SJSA1 (cell line): Measurements from ENCODE around the gene UMPS. TPM values are rescaled to one million over a fixed set of nuclear protein-coding genes. Genes with fewer than 3 reads are reported as not detected.
"Not testable (repeated sequence)": the region's sequence is repeated elsewhere in the genome, so short reads cannot be mapped to it uniquely, and the experiment has no call there.

Experiments used
- DNase-seq, 2 experiments: peaks; one replicate each; pipeline ENCODE4 v3.0.0-alpha.2; 2015 to 2020; ENCODE audit warnings: low spot score in 2 of 2, low read depth in 1 of 2
- H3K27ac ChIP-seq: fragments of 250-450 bp; sonication (Bioruptor Pico); 2 replicates; pipeline ENCODE4 v1.5.1; 2020; ENCODE audit warnings: mild to moderate bottlenecking, moderate library complexity
- H3K27me3 ChIP-seq: fragments of 250-450 bp; sonication (Bioruptor Pico); replicated peaks from 2 replicates; pipeline ENCODE4 v1.5.1; 2020; ENCODE audit warnings: mild to moderate bottlenecking, moderate library complexity
- H3K36me3 ChIP-seq: fragments of 250-450 bp; sonication (Bioruptor Pico); 2 replicates; pipeline ENCODE4 v1.5.1; 2020; ENCODE audit warnings: mild to moderate bottlenecking
- H3K4me1 ChIP-seq: fragments of 250-450 bp; sonication (Bioruptor Pico); replicated peaks from 2 replicates; pipeline ENCODE4 v1.6.1; 2021; ENCODE audit warnings: mild to moderate bottlenecking
- H3K4me3 ChIP-seq: fragments of 250-450 bp; sonication (Bioruptor Pico); 2 replicates; pipeline ENCODE4 v1.5.1; 2020; ENCODE audit warnings: mild to moderate bottlenecking
- H3K9me3 ChIP-seq: fragments of 250-450 bp; sonication (Bioruptor Pico); replicated peaks from 2 replicates; pipeline ENCODE4 v1.5.1; 2020; ENCODE audit warnings: mild to moderate bottlenecking
- total RNA-seq: library from RNA; depleted of rRNA; stranded (reverse); fragments of >200 nt; shearing (Covaris generic); gene quantifications from 2 replicates; pipeline ENCODE4 v1.2.3, GENCODE V29; 2014

The UMPS gene
- total RNA-seq, 1 experiment from 2014 or later, result 31.8 TPM

DNA sequence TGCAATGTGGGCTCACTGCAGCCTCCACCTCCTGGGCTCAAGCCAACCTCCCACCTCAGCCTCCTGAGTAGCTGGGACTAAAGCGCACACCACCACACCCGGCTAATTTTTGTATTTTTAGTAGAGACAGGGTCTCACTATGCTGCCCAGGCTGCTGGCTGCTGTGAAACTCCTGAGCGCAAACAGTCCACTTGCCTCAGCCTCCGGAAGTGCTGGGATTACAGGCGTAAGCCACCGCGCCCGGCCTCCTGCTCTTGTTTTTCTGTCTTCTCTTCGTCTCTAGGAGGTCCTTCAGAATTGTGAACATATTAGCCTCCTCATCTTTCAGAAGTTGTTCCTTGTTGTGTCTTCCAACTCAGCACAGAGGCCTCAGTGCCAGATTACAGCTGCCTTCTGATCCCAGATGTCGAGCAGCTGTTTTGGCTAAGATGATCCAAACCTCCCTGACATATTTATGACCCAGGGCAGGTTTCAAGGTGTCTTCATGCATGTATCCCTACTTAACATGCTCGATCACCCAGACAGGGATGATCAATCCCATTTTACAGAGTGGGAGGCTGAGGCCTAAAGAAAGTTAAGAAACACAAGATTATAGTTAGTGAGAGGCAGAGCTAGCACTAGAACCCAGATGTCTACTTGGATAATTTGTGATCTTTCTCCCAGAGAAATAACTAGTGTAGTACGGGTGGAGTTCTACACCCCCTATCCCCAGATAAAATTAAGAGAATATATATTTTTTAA is 32.1 kb upstream of the UMPS start:
- Histone ChIP-seq H3K27me3 (no peaks in the 10 kb centered on the region), H3K4me3 (no peak overlapping the region), H3K9me3 (no peaks in the 10 kb centered on the region), H3K36me3 (no peaks in the 10 kb centered on the region), H3K4me1 (peaks cover 26% of the 10 kb centered on the region), H3K27ac (no peak overlapping the region)
- no peak for DNase-seq

DNA sequence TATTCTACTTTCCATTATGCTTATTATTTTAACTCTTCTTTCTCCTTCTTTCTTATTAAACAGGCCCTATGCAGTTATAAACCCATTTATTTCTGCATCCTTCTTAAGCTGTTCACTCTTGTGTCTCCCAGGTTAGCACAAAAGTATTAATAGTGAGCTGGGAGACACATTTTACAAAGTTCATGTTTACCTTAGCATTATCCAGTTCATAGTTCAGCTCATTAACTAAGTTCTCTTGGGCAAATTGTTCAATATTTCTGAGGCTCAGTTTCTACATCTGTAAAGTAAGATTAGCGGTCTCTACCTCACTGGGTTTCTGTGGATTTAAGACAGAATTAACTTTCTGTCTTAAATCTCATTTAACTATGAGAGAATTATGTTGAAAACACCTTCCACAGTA is 31.2 kb upstream of the UMPS start:
- peaks cover 26% of the 10 kb centered on the region for H3K4me1 ChIP-seq
- H3K27me3 ChIP-seq, result no peaks in the 10 kb centered on the region
- H3K36me3 ChIP-seq, result no peaks in the 10 kb centered on the region
- no peak overlapping the region for H3K27ac ChIP-seq
- no peaks in the 10 kb centered on the region for H3K9me3 ChIP-seq
- H3K4me3 ChIP-seq, result no peak overlapping the region
- no peak for DNase-seq

DNA sequence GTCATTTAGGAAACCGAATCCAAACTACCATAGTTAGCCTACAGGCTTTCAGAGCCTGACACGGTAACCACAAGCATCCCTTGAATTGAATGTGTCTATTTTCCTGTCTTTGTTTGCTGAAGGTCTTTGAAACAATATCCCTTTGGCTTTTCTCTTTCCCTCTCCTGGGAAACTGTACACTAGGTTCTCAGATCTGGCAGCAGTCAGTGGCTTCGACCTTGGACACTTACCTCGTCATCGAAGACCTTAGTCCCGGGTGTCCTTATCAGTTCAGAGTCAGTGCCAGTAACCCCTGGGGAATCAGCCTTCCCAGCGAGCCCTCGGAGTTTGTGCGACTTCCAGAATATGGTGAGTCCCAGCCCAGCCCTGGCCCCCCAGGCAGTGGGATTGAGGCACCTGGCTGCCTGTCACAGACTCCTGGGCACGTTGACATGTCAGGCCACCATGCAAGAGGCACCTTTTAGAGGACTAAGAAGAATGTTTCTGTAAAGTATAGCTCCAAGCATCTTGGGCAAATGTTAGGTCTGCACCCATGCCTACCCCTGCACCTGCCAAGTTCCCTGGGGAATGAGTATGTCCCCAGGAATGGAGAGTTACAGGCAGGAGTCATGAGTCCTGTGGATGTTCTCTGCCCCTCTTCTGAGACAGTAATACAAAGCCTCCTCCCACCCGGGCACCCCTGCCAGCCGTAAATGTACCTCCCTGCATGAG is 30.4 kb upstream of the UMPS start:
- Histone ChIP-seq H3K27me3 (no peaks in the 10 kb centered on the region), H3K4me1 (peaks cover 26% of the 10 kb centered on the region), H3K9me3 (no peaks in the 10 kb centered on the region), H3K4me3 (no peak overlapping the region), H3K36me3 (no peaks in the 10 kb centered on the region), H3K27ac (no peak overlapping the region)
- peak in 1 of 2 experiments; percentile 11 for DNase-seq

DNA sequence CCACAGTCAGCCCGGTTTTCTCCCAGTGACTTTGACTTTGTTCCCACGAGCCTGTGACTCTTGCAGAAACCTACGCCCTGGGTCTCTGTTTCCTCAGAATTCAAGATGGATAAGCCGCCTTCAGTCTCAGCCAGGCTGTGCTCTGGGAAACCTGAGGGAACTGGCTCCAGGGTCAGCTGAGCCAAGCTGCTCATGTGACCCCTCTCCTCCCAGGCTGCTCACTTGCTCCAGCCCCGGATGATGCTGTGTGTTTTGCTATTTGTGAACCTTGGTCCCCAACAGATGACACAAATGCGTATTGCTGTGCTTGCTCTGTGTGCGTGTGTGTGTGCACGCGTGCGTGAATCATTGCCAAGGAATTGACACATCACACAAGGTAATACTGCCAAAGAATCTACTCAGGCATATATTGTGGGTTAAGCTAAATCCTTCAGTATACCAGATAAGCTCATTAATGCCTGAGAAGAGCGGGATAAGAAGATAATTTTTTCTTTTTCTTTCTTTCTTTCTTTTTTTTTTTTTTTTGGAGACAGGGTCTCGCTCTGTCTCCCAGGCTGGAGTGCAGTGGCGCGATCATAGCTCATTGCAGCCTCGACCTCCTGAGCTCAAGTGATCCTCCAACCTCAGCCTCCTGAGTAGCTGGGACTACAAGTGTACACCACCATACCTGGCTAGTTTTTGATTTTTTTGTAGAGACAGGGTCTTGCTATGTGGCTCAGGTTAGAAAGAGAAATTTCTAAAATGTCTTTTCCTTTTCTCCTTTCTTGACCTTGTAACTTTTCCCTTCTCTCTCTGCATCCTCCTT is 29.2 kb upstream of the UMPS start:
- Histone ChIP-seq H3K27me3 (no peaks in the 10 kb centered on the region), H3K9me3 (no peaks in the 10 kb centered on the region), H3K4me1 (peaks cover 26% of the 10 kb centered on the region), H3K4me3 (no peak overlapping the region), H3K36me3 (no peaks in the 10 kb centered on the region), H3K27ac (peak overlapping the region; percentile 87)
- peak in 1 of 2 experiments; percentile 6 for DNase-seq

DNA sequence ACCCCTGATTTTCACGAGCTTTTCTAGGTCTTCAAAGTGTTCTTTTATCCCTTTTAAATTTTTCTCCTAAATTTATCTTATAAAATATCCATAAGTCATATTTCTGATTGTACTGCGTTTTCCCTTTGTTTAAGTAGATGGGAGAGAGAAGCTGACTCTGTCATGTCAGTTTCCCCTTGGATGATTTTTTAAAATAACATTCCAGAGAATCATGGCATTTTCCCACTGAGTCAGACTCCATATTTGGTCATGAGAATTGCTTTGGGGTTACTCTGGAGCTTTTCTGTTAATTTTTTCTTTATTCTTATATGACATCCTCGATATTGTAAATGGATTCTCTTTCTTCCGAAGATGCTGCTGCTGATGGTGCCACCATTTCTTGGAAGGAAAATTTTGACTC is 28.6 kb upstream of the UMPS start:
- H3K27ac ChIP-seq, result peak overlapping the region; percentile 87
- peak overlapping the region; percentile 30 for H3K4me3 ChIP-seq
- peak in 1 of 2 experiments; percentile 81 for DNase-seq

DNA sequence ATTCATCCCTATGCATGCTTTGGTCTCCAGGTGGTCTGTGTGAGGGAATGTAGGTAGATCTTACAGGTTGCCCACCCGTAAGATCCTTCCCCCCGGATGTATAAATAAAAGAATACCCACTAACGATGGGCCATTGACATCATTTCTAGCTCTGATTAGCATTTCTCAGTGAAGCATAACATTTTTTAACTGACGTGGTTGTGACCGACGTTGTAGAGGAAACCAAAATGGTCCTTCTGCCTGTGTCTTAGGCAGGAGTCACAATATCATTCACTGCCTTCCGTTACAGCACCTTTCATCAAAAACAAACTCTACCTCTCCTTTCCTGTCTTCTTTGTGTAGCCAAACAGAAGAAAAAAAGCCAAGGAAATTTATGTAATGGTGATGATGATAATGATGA is 27.3 kb upstream of the UMPS start:
- DNase-seq, result no peak
- no peak overlapping the region for H3K4me3 ChIP-seq
- H3K4me1 ChIP-seq, result peaks cover 34% of the 10 kb centered on the region
- no peaks in the 10 kb centered on the region for H3K27me3 ChIP-seq
- no peaks in the 10 kb centered on the region for H3K36me3 ChIP-seq
- no peaks in the 10 kb centered on the region for H3K9me3 ChIP-seq
- H3K27ac ChIP-seq, result no peak overlapping the region

More for the DNA sequence above, 28.6 kb upstream of the UMPS start:
- peaks cover 26% of the 10 kb centered on the region for H3K4me1 ChIP-seq
- H3K36me3 ChIP-seq, result no peaks in the 10 kb centered on the region
- H3K27me3 ChIP-seq, result no peaks in the 10 kb centered on the region
- no peaks in the 10 kb centered on the region for H3K9me3 ChIP-seq

DNA sequence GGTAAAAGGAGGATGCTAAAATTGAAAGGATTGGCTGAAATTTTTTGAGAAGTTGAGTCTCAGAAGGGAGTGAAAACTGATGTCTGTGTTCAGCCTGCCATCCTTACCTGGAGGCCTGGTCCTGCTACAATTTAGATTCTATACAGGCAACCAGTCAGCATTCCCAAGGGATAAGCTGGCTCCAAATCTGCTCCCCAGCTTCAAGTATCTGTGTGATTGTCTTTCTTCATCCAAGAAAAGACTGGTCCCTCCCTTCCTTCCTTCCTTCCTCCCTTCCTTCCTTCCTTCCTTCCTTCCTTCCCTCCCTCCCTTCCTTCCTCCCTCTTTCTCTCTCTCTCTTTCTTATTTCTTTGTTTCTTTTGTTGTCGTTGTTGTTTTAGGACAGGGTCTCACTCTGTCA is 24.7 kb upstream of the UMPS start:
- peaks cover 22% of the 10 kb centered on the region for H3K4me1 ChIP-seq
- H3K9me3 ChIP-seq, result no peaks in the 10 kb centered on the region
- no peak overlapping the region for H3K4me3 ChIP-seq
- DNase-seq, result no peak
- H3K36me3 ChIP-seq, result no peaks in the 10 kb centered on the region
- H3K27me3 ChIP-seq, result no peaks in the 10 kb centered on the region
- H3K27ac ChIP-seq, result no peak overlapping the region

DNA sequence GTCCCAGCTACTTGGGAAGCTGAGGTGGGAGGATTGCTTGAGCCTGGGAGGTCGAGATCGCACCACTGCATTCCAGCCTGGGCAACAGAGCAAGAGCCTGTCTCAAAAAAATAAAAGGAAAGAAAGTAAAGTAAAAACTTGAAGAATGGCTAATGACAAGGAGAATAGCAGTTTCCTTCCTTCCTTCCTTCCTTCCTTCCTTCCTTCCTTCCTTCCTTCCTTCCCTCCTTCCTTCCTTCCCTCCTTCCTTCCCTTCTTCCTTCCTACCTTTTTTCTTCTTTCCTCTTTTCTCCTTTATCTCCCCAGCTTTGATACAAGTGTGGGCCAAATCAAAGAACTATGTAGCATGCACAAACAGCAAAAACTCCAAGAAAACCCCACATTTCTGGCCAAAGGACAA is 23.0 kb upstream of the UMPS start:
- H3K36me3 ChIP-seq, H3K9me3 ChIP-seq, DNase-seq, H3K27me3 ChIP-seq, H3K4me3 ChIP-seq: not testable (repeated sequence)
- peaks cover 11% of the 10 kb centered on the region for H3K4me1 ChIP-seq
- H3K27ac ChIP-seq, result peak overlapping the region; percentile 15; the same call in 1 of the 2 replicates

DNA sequence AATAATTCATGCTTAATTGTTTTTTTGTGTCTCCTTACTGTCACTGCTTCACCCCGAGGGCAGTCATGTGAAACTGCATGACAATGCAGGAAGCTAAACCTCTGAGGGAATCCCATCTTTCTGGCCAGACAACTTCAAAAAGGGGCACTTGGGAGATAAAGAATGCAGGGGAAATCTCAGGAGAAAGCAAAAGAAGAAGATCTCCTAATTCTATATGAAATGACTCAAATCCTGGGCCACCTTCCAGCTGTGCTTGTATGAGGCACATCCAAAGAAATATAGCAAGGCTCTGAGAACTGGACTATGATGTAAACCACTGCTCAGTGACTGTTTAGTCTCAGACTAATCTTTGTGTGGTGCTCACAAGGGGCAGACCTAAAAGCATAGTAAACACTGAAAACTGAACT is 22.6 kb upstream of the UMPS start:
- Histone ChIP-seq H3K27ac (peak overlapping the region; percentile 15; the same call in 1 of the 2 replicates), H3K4me1 (peaks cover 8% of the 10 kb centered on the region), H3K36me3 (no peaks in the 10 kb centered on the region), H3K9me3 (no peaks in the 10 kb centered on the region), H3K27me3 (no peaks in the 10 kb centered on the region), H3K4me3 (no peak overlapping the region)
- DNase-seq, result peak; percentile 47 to 65

DNA sequence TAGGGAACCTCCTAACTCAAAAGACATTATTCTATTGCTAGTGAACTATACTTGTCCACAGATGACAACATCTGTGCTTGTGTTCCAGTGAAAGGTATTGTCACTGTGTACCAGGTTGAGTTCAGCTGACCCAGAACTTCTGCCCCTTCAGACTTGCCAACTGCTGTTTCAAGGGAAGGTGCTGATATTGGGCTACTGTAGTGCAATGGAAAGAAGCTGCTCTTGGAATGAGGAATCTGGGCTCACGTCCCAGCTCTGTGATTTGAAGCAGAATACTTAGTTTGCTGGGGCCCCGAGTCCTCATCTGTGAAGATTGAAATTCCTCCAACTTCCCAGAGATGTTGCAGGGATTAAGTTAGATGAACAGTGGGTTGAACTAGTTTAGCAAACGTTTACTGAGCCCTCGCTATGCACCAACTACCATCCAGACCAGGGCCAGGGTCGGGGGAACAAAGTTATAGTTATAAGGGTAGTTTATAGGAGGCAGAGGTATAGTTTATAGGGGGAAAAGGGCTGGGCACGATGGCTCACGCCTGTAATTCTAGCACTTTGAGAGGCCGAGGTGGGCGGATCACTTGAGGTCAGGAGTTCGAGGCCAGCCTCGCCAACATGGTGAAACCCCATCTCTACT is 15.9 kb upstream of the UMPS start:
- no peak overlapping the region for H3K4me3 ChIP-seq
- H3K9me3 ChIP-seq, result no peaks in the 10 kb centered on the region
- H3K36me3 ChIP-seq, result peaks cover 22% of the 10 kb centered on the region
- H3K27me3 ChIP-seq, result no peaks in the 10 kb centered on the region
- H3K4me1 ChIP-seq, result no peaks in the 10 kb centered on the region
- H3K27ac ChIP-seq, result no peak overlapping the region
- DNase-seq, result no peak

DNA sequence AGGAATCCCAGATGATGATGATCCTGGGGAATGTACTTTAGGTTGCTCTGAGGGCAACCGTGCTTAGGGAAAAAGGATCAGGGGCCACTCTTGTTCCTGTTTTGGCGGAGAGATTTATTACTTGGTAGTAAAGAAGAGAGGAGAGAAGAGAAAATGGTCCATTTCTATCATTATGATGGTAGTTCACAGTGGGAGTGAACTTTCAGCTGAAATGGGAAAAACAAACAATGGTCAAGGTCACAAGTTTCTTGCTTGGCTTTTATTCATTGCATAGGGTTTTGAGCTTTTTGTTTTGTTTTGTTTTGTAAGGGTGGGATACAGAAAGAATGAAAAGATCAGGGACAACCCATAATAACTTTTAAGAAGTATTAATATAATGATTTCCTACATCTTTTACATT is 7.7 kb upstream of the UMPS start:
- H3K27ac ChIP-seq, result no peak overlapping the region

DNA sequence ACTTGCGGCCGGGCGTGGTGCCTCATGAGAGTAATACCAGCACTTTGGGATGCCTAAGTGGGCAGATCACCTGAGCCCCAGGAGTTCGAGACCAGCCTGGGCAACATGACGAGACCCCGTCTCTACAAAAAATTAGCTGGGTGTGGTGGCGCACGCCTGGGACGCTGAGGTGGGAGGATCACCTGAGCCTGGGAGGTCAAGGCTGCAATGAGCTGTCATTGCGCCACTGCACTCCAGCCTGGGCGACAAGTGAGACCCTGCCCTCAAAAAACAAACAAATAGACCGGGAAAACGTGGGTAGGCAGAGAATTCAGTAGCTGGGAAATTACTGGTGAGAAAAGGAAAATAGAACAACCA is 667 bp downstream of the UMPS start:
- Histone ChIP-seq H3K27me3 (no peaks in the 10 kb centered on the region), H3K27ac (peak overlapping the region; percentile 73), H3K4me3 (peak overlapping the region; percentile 79), H3K36me3 (peaks cover 26% of the 10 kb centered on the region), H3K9me3 (no peaks in the 10 kb centered on the region), H3K4me1 (peaks cover 10% of the 10 kb centered on the region)
- no peak for DNase-seq

More for the DNA sequence above, 7.7 kb upstream of the UMPS start:
- no peaks in the 10 kb centered on the region for H3K9me3 ChIP-seq
- no peaks in the 10 kb centered on the region for H3K4me1 ChIP-seq
- DNase-seq, result no peak
- H3K36me3 ChIP-seq, result peaks cover 26% of the 10 kb centered on the region
- H3K4me3 ChIP-seq, result no peak overlapping the region
- no peaks in the 10 kb centered on the region for H3K27me3 ChIP-seq

DNA sequence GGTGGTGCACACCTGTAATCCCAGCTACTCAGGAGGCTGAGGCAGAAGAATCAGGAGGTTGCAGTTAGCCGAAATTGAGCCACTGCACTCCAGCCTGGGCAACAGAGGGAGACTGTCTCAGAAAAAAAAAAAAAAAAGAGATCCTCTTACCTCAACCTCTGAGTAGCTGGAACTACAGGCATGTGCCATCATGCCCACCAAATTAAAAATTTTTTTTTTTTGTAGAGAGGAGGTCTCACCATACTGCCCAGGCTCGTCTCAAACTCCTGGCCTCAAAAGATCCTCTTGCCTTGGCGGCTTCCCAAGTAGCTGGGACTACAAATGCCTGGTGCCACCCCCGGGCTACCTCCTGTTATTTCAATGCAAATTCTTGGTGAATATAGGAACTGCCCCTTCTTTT is 1.5 kb downstream of the UMPS start:
- Histone ChIP-seq H3K4me1 (peaks cover 10% of the 10 kb centered on the region), H3K4me3 (no peak overlapping the region), H3K27ac (no peak overlapping the region), H3K36me3 (peaks cover 32% of the 10 kb centered on the region), H3K9me3 (no peaks in the 10 kb centered on the region), H3K27me3 (no peaks in the 10 kb centered on the region)
- DNase-seq, result no peak
